GM23338 (cell line): ENCODE measurements around the gene BICDL2. TPM values are rescaled to one million over a fixed set of nuclear protein-coding genes. Genes with fewer than 3 reads are reported as not detected.

Experiments used
- ATAC-seq: fragments of 200-7000 bp; cut with Tn5 transposase; 3 replicates; pipeline ENCODE4 v1.9.1; 2020
- DNase-seq: peaks from one replicate; pipeline ENCODE4 v3.0.0-alpha.2; 2015; ENCODE audit warnings: low spot score
- H2AFZ ChIP-seq: fragments of 200-600 bp; sonication (generic); 2 replicates; pipeline ENCODE4 v1.8.0; 2016; ENCODE audit warnings: antibody characterized with exemption, mild to moderate bottlenecking, moderate library complexity
- H3F3A ChIP-seq: fragments of 200-600 bp; sonication (generic); replicated peaks from 2 replicates; pipeline ENCODE4 v1.8.0; 2017; ENCODE audit warnings: antibody characterized with exemption, mixed run types, low read depth
- H3K27ac ChIP-seq: fragments of 200-600 bp; sonication (generic); 2 replicates; pipeline ENCODE4 v1.6.1; 2016; ENCODE audit warnings: low read depth
- H3K27me3 ChIP-seq: fragments of 200-600 bp; sonication (generic); 2 replicates; pipeline ENCODE4 v1.8.0; 2016; ENCODE audit warnings: mild to moderate bottlenecking, mixed run types, moderate library complexity; ENCODE audit not compliant: insufficient read depth
- H3K36me3 ChIP-seq: fragments of 200-600 bp; sonication (generic); 2 replicates; pipeline ENCODE4 v1.8.0; 2016; ENCODE audit warnings: mild to moderate bottlenecking; ENCODE audit not compliant: insufficient read depth
- H3K4me1 ChIP-seq: fragments of 200-600 bp; sonication (generic); 2 replicates; pipeline ENCODE4 v1.8.0; 2016; ENCODE audit warnings: mild to moderate bottlenecking, moderate library complexity; ENCODE audit not compliant: insufficient read depth
- H3K4me2 ChIP-seq: fragments of 200-600 bp; sonication (generic); 2 replicates; pipeline ENCODE4 v1.7.1; 2017; ENCODE audit warnings: mixed run types
- H3K4me3 ChIP-seq: fragments of 200-600 bp; sonication (generic); 2 replicates; pipeline ENCODE4 v1.6.1; 2016; ENCODE audit warnings: mixed run types
- H3K79me2 ChIP-seq: fragments of 200-600 bp; sonication (generic); replicated peaks from 2 replicates; pipeline ENCODE4 v1.8.0; 2017; ENCODE audit warnings: mild to moderate bottlenecking; ENCODE audit not compliant: insufficient read depth
- H3K9me2 ChIP-seq: fragments of 200-600 bp; sonication (generic); 2 replicates; pipeline ENCODE4 v1.8.0; 2017; ENCODE audit not compliant: insufficient read depth
- H4K20me1 ChIP-seq: fragments of 200-600 bp; sonication (generic); replicated peaks from 2 replicates; pipeline ENCODE4 v1.8.0; 2017; ENCODE audit warnings: mild to moderate bottlenecking; ENCODE audit not compliant: insufficient read depth
- H3K27ac Mint-ChIP-seq: 2 replicates; pipeline ENCODE4 v1.8.0; 2020; ENCODE audit warnings: inconsistent platforms, mild to moderate bottlenecking, moderate library complexity, mixed read lengths
- H3K27me3 Mint-ChIP-seq: 3 replicates; pipeline ENCODE4 v1.8.0; 2022; ENCODE audit warnings: low read depth, mild to moderate bottlenecking, moderate library complexity, mixed read lengths, inconsistent platforms; ENCODE audit not compliant: insufficient read depth, poor library complexity
- H3K36me3 Mint-ChIP-seq: 3 replicates; pipeline ENCODE4 v1.8.0; 2021; ENCODE audit warnings: low read depth, mild to moderate bottlenecking, inconsistent platforms, moderate library complexity, mixed read lengths
- H3K4me1 Mint-ChIP-seq: 3 replicates; pipeline ENCODE4 v1.8.0; 2020; ENCODE audit warnings: mild to moderate bottlenecking, inconsistent platforms, mixed read lengths
- H3K4me3 Mint-ChIP-seq: 3 replicates; pipeline ENCODE4 v1.8.0; 2021; ENCODE audit warnings: moderate library complexity, mild to moderate bottlenecking, inconsistent platforms, mixed read lengths
- H3K9me3 Mint-ChIP-seq: 3 replicates; pipeline ENCODE4 v1.8.0; 2020; ENCODE audit warnings: moderate library complexity, mild to moderate bottlenecking, inconsistent platforms, mixed read lengths
- CREB1 ChIP-seq: fragments of 250-450 bp; sonication (Bioruptor Pico); IDR thresholded peaks from 2 replicates; pipeline ENCODE4 v1.5.0; 2020; ENCODE audit warnings: low read depth, mild to moderate bottlenecking, moderate library complexity
- CTCF ChIP-seq, 2 experiments: fragments of 200-600 bp in 1 of 2; sonication (generic) in 1 of 2; conservative IDR thresholded peaks; 2 replicates each; pipeline versions ENCODE4 v1.5.1 to v1.6.1; 2016 to 2017; ENCODE audit warnings: antibody characterized with exemption in 2 of 2, low read depth in 2 of 2, mild to moderate bottlenecking in 2 of 2, moderate library complexity in 1 of 2
- ETS1 ChIP-seq: IDR thresholded peaks from 2 replicates; pipeline ENCODE4 v1.6.1; 2016; ENCODE audit warnings: antibody characterized with exemption
- EZH2 ChIP-seq: fragments of 200-600 bp; sonication (generic); IDR thresholded peaks from one replicate; pipeline ENCODE4 v1.8.0; 2017; ENCODE audit warnings: antibody characterized with exemption, mild to moderate bottlenecking, low read depth; ENCODE audit not compliant: unreplicated experiment
- EZH2phosphoT487 ChIP-seq: fragments of 200-600 bp; sonication (generic); IDR thresholded peaks from one replicate; pipeline ENCODE4 v1.8.1; 2018; ENCODE audit warnings: antibody characterized with exemption; ENCODE audit not compliant: unreplicated experiment
- JUNB ChIP-seq: IDR thresholded peaks from one replicate; pipeline ENCODE4 v1.6.1; 2016; ENCODE audit warnings: antibody characterized with exemption; ENCODE audit not compliant: unreplicated experiment
- NANOG ChIP-seq: IDR thresholded peaks from 2 replicates; pipeline ENCODE4 v1.6.1; 2016; ENCODE audit warnings: antibody characterized with exemption, borderline replicate concordance
- POLR2AphosphoS5 ChIP-seq: IDR thresholded peaks from 2 replicates; pipeline ENCODE4 v1.6.1; 2016; ENCODE audit warnings: antibody characterized with exemption, low read depth
- REST ChIP-seq: IDR thresholded peaks from one replicate; pipeline ENCODE4 v1.6.1; 2018; ENCODE audit warnings: antibody characterized with exemption; ENCODE audit not compliant: unreplicated experiment
- STAT1 ChIP-seq: IDR thresholded peaks from one replicate; pipeline ENCODE4 v1.6.1; 2016; ENCODE audit warnings: antibody characterized with exemption; ENCODE audit not compliant: unreplicated experiment
- ZNF114 ChIP-seq: fragments of 250-450 bp; sonication (Bioruptor Pico); IDR thresholded peaks from 2 replicates; pipeline ENCODE4 v1.5.0; 2020; ENCODE audit warnings: mild to moderate bottlenecking, moderate library complexity
- ZNF331 ChIP-seq: fragments of 250-450 bp; sonication (Bioruptor Pico); IDR thresholded peaks from 2 replicates; pipeline ENCODE4 v1.5.0; 2020; ENCODE audit warnings: low read depth, mild to moderate bottlenecking, moderate library complexity
- ZNF462 ChIP-seq: fragments of 250-450 bp; sonication (Bioruptor Pico); IDR thresholded peaks from 2 replicates; pipeline ENCODE4 v1.5.0; 2020; ENCODE audit warnings: mild to moderate bottlenecking, moderate library complexity
- polyA plus RNA-seq: library from polyadenylated mRNA; unstranded; fragments of >200 nt; fragmentation: Nextera tagmentation; extraction: Ambion mirVana; gene quantifications from 2 replicates; pipeline ENCODE4 v1.2.1, GENCODE V29; 2016
- total RNA-seq: library from RNA; depleted of rRNA; stranded (reverse); fragments of >200 nt; shearing (Covaris generic); gene quantifications from 2 replicates; pipeline ENCODE4 v1.2.3, GENCODE V29; 2014

The BICDL2 gene
- total and polyA plus RNA-seq, 2 experiments from 2014 or later = 12.7 to 18.4 TPM

GRCh38 chr16:3028716-3029319 is 7.9 kb downstream of the BICDL2 start:
- H2AFZ ChIP-seq = no peak overlapping the region
- H3K4me3 ChIP-seq = peak overlapping the region; percentile 17; the same call in 1 of the 2 replicates
- H4K20me1 ChIP-seq = peaks cover 21% of the 10 kb centered on the region
- peak overlapping the region; percentile 48 for H3K4me2 ChIP-seq
- Mint-ChIP-seq H3K36me3 (peaks cover 46% of the 10 kb centered on the region), H3K27me3 (peaks cover 31% of the 10 kb centered on the region), H3K4me3 (no peak overlapping the region), H3K9me3 (no peaks in the 10 kb centered on the region; the same call in 1 of the 3 replicates), H3K27ac (no peak overlapping the region), H3K4me1 (peaks cover 30% of the 10 kb centered on the region)
- peaks cover 16% of the 10 kb centered on the region for H3K27me3 ChIP-seq
- DNase-seq (peak; percentile 42), ATAC-seq (no peak)
- peaks cover 45% of the 10 kb centered on the region for H3F3A ChIP-seq
- peaks cover 27% of the 10 kb centered on the region for H3K4me1 ChIP-seq
- H3K27ac ChIP-seq = no peak overlapping the region
- H3K36me3 ChIP-seq = no peaks in the 10 kb centered on the region
- no peaks in the 10 kb centered on the region for H3K9me2 ChIP-seq
- TF ChIP-seq ZNF462 (CRISPR knock-in tag) = no peak
- TF ChIP-seq ETS1 = no peak
- TF ChIP-seq CTCF (conservative IDR thresholded peaks at IDR 0.05; ENCODE audit: low read depth in 2 of 2) = no peak
- TF ChIP-seq ZNF114 (CRISPR knock-in tag) = no peak
- TF ChIP-seq CREB1 (CRISPR knock-in tag) = no peak
- TF ChIP-seq REST = no peak
- no peak for TF ChIP-seq JUNB
- no peak for TF ChIP-seq EZH2
- no peak for TF ChIP-seq POLR2AphosphoS5
- no peak for TF ChIP-seq EZH2phosphoT487
- no peak for TF ChIP-seq ZNF331
- TF ChIP-seq STAT1 = no peak
- TF ChIP-seq NANOG = no peak
- no peaks in the 10 kb centered on the region; the same call in 1 of the 2 replicates for H3K79me2 ChIP-seq
